CD4-positive, alpha-beta T cell (primary cell): ENCODE results near the gene PNPLA4. TPM values are rescaled to one million over a fixed set of nuclear protein-coding genes. Genes with fewer than 3 reads are reported as not detected.

Experiments used
- ATAC-seq: fragments of 200-7000 bp; cut with Tn5 transposase; one replicate; pipeline ENCODE4 v1.10.0; 2022; ENCODE audit warnings: mild to moderate bottlenecking; ENCODE audit not compliant: poor library complexity
- CTCF ChIA-PET: fragments of 350-600 bp; sonication (Branson Sonifier 250); formaldehyde crosslinking; loops from one replicate; lab custom pipeline; 2021; ENCODE audit warnings: antibody characterized with exemption, inconsistent platforms; lab: Charles Lee
- POLR2A ChIA-PET: fragments of 350-600 bp; sonication (Branson Sonifier 250); formaldehyde crosslinking; loops from one replicate; lab custom pipeline; 2021; ENCODE audit warnings: antibody characterized with exemption, inconsistent platforms; lab: Charles Lee
- DNase-seq, 14 experiments: peaks; one replicate each; pipeline ENCODE4 v3.0.0-alpha.2; 2013 to 2020; ENCODE audit warnings: mixed read lengths in 2 of 14
- H3K27ac ChIP-seq, 2 donors: one replicate each; pipeline versions ENCODE4 v1.5.1 to v1.7.0; 2013; ENCODE audit warnings: low read length in 2 of 2, low read depth in 1 of 2, mild to moderate bottlenecking in 1 of 2
- H3K27me3 ChIP-seq, 2 experiments: 1 replicate in 1 of 2; 2 replicates in 1 of 2; pipeline versions ENCODE4 v1.6.1 to v1.7.0; 2013; ENCODE audit warnings: low read length in 2 of 2, control low read depth in 1 of 2, mild to moderate bottlenecking in 1 of 2, moderate library complexity in 1 of 2; ENCODE audit not compliant: insufficient read depth in 2 of 2, control insufficient read depth in 1 of 2
- H3K36me3 ChIP-seq: one replicate; pipeline ENCODE4 v1.6.1; 2013; ENCODE audit warnings: low read length, control low read depth; ENCODE audit not compliant: insufficient read depth
- H3K4me1 ChIP-seq: one replicate; pipeline ENCODE4 v1.6.1; 2013; ENCODE audit warnings: low read length, control low read depth; ENCODE audit not compliant: insufficient read depth
- H3K4me3 ChIP-seq: one replicate; pipeline ENCODE4 v1.5.1; 2013; ENCODE audit warnings: mild to moderate bottlenecking, low read length, moderate library complexity
- H3K9me3 ChIP-seq, 2 experiments: 1 replicate in 1 of 2; 2 replicates in 1 of 2; pipeline versions ENCODE4 v1.6.1 to v1.7.0; 2013; ENCODE audit warnings: low read length in 2 of 2, mild to moderate bottlenecking in 2 of 2, control low read depth in 1 of 2, moderate library complexity in 1 of 2; ENCODE audit not compliant: control insufficient read depth in 1 of 2, insufficient read depth in 1 of 2
- H3K27ac Mint-ChIP-seq: one replicate; pipeline ENCODE4 v1.8.0; 2020; ENCODE audit warnings: mixed read lengths
- H3K27me3 Mint-ChIP-seq: one replicate; pipeline ENCODE4 v1.8.0; 2021; ENCODE audit warnings: mixed read lengths
- H3K36me3 Mint-ChIP-seq: one replicate; pipeline ENCODE4 v1.8.0; 2021; ENCODE audit warnings: low read depth, mixed read lengths
- H3K4me1 Mint-ChIP-seq: one replicate; pipeline ENCODE4 v1.8.0; 2021; ENCODE audit warnings: low read depth, mixed read lengths
- H3K4me3 Mint-ChIP-seq: one replicate; pipeline ENCODE4 v1.8.0; 2020; ENCODE audit warnings: mild to moderate bottlenecking, mixed read lengths
- H3K9me3 Mint-ChIP-seq: one replicate; pipeline ENCODE4 v1.8.0; 2020; ENCODE audit warnings: mixed read lengths
- intact Hi-C, 2 experiments: fragments of 100-400 bp; cut with DNase I in 1 of 2; cut with micrococcal nuclease in 1 of 2; formaldehyde crosslinking; loops; one replicate each; pipeline versions ENCODE4 v1.15.1 to v1.9.0; 2023 to 2025; cut with DNase I, micrococcal nuclease
- total RNA-seq, 174 experiments: library from RNA in 2 of 174; stranded (reverse) in 2 of 174; gene quantifications; one replicate each; pipeline ENCODE4 v1.2.3 and lab custom pipeline; 2021 to 2026
- TF ChIP-seq, protein P1 (sequence below): fragments of 200-600 bp; IDR thresholded peaks from one replicate; pipeline ENCODE4 v1.8.0; 2022; ENCODE audit warnings: antibody characterized with exemption, mild to moderate bottlenecking

The PNPLA4 gene
- total RNA-seq, 2 experiments from 2014 or later: 1.9 to 2.1 TPM

DNA sequence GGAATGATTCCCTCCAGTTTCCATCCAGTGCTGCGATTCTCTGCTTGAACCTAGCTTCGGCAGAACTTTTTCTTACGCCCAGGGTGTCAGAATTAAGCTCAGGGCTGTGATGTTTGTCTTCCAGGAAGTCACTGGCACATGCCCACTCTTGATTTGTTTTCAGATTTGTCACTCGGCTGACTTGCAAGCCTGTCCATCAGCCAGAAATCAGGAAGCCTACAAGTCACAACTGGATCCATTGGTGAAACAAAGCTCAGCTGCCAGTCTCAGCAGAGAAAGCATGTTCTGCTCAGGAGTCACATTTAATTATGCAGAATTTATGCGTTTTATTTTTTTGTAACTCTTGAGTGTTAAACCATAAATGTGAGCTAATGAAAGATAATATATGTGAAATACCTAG is 38.2 kb upstream of the PNPLA4 start:
- CTCF ChIA-PET: no interaction called here
- Histone ChIP-seq H3K27me3 (no peaks in the 10 kb centered on the region), H3K36me3 (no peaks in the 10 kb centered on the region), H3K4me1 (no peaks in the 10 kb centered on the region), H3K9me3 (no peaks in the 10 kb centered on the region), H3K4me3 (no peak overlapping the region), H3K27ac (no peak overlapping the region)
- Mint-ChIP-seq H3K4me1 (no peaks in the 10 kb centered on the region), H3K9me3 (no peaks in the 10 kb centered on the region), H3K27ac (no peak overlapping the region), H3K36me3 (no peaks in the 10 kb centered on the region), H3K4me3 (no peak overlapping the region), H3K27me3 (no peaks in the 10 kb centered on the region)
- TF ChIP-seq, protein P1, sequence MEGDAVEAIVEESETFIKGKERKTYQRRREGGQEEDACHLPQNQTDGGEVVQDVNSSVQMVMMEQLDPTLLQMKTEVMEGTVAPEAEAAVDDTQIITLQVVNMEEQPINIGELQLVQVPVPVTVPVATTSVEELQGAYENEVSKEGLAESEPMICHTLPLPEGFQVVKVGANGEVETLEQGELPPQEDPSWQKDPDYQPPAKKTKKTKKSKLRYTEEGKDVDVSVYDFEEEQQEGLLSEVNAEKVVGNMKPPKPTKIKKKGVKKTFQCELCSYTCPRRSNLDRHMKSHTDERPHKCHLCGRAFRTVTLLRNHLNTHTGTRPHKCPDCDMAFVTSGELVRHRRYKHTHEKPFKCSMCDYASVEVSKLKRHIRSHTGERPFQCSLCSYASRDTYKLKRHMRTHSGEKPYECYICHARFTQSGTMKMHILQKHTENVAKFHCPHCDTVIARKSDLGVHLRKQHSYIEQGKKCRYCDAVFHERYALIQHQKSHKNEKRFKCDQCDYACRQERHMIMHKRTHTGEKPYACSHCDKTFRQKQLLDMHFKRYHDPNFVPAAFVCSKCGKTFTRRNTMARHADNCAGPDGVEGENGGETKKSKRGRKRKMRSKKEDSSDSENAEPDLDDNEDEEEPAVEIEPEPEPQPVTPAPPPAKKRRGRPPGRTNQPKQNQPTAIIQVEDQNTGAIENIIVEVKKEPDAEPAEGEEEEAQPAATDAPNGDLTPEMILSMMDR: no peak
- POLR2A ChIA-PET: no interaction called here
- DNase-seq (no peak), ATAC-seq (no peak)
- intact Hi-C loops: no loop called here

DNA sequence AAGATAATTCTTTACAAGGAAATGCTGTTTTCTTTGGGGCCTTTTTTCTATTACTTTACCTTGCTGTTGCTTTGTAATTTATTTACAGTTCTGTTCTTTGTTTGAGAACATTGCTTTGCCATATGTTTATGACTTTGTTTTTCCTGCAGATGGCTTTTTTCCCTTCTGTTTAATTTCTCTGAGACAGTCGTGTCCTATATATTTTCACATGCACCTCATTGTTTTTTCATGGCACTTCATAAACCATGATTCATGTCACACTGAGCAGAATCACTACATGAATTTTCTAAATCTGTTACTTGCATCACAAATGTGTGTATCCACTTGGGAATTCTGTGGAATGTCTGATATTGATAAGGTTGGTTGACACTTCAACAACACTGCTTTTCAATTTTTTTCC is 33.0 kb upstream of the PNPLA4 start:
- CTCF ChIA-PET: no interaction called here
- H3K27me3 ChIP-seq: no peaks in the 10 kb centered on the region
- Mint-ChIP-seq H3K36me3 (no peaks in the 10 kb centered on the region), H3K9me3 (no peaks in the 10 kb centered on the region), H3K4me1 (no peaks in the 10 kb centered on the region), H3K4me3 (no peak overlapping the region), H3K27me3 (no peaks in the 10 kb centered on the region), H3K27ac (no peak overlapping the region)
- POLR2A ChIA-PET: no interaction called here
- intact Hi-C loops: no loop called here
- H3K9me3 ChIP-seq: peaks cover 0 to 3% of the 10 kb centered on the region in 2 experiments
- ATAC-seq (no peak), DNase-seq (no peak)
- H3K27ac ChIP-seq: no peak overlapping the region
- TF ChIP-seq, protein P1: no peak
- H3K36me3 ChIP-seq: no peaks in the 10 kb centered on the region
- H3K4me1 ChIP-seq: no peaks in the 10 kb centered on the region
- H3K4me3 ChIP-seq: no peak overlapping the region

DNA sequence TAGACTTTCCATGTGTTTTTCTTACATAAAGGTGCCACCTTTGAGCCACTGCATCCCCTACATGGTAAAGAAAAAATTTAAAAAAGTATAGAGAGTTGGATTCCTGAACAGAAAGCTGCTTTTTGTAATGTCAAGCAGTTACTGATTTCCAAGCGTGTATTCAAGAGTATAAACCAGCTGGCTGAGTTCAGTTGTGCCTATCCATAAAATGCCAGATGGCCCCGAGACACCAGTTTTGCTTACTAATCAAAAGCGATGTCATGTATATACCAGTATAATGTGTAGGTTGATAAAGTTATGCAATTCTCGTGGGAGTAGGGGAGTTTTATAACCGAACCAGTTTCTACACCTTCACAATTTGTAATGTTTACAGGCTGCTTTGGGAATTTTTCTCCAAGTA is 26.2 kb upstream of the PNPLA4 start:
- H3K9me3 Mint-ChIP-seq: no peaks in the 10 kb centered on the region
- H3K27me3 Mint-ChIP-seq: no peaks in the 10 kb centered on the region
- ChIA-PET CTCF (no interaction called here), POLR2A (no interaction called here)
- no peaks in the 10 kb centered on the region for H3K4me1 Mint-ChIP-seq
- H3K4me3 ChIP-seq: no peak overlapping the region
- TF ChIP-seq, protein P1: no peak
- H3K4me1 ChIP-seq: no peaks in the 10 kb centered on the region
- no peak overlapping the region for H3K4me3 Mint-ChIP-seq
- H3K27ac ChIP-seq: no peak overlapping the region
- H3K9me3 ChIP-seq: peaks cover 0 to 3% of the 10 kb centered on the region in 2 experiments
- no peak overlapping the region for H3K27ac Mint-ChIP-seq
- intact Hi-C loops: no loop called here
- H3K36me3 ChIP-seq: no peaks in the 10 kb centered on the region
- ATAC-seq (no peak), DNase-seq (no peak)
- H3K27me3 ChIP-seq: no peaks in the 10 kb centered on the region
- no peaks in the 10 kb centered on the region for H3K36me3 Mint-ChIP-seq
